ENCODE results near the gene MAB21L3.

DNA sequence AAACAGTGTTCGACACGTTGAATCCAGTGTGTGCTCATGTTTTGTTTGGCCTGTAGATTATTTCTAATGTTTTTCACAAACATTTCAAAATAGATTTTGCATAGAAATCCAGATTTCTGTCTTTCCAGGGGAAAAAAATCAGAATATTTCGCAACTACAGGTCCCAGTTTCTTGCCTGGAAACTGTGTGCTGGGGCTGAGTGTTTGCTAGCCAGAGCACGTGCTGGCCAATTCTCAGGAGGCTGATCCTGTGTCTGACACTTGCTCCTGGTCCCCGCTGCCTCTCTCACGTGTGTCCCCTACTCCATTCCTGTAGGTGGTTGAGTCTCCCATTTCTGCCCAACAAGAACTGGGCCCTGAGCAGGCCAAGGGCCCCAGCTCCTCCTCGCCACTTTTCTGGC is 2.4 kb downstream of the MAB21L3 start:
- TF ChIP-seq EZH2 (IDR thresholded peaks at IDR 0.05) (no peak), POLR2AphosphoS5 (IDR thresholded peaks at IDR 0.05; ENCODE audit: borderline replicate concordance, low read depth, low read length) (no peak), FOXP2 (optimal IDR thresholded peaks at IDR 0.05; ENCODE audit: control extremely low read depth, extremely low read length, insufficient read depth) (no peak)
